ENCODE measurements around the gene DYNC2I2.

DYNC2I2 gene

DNA sequence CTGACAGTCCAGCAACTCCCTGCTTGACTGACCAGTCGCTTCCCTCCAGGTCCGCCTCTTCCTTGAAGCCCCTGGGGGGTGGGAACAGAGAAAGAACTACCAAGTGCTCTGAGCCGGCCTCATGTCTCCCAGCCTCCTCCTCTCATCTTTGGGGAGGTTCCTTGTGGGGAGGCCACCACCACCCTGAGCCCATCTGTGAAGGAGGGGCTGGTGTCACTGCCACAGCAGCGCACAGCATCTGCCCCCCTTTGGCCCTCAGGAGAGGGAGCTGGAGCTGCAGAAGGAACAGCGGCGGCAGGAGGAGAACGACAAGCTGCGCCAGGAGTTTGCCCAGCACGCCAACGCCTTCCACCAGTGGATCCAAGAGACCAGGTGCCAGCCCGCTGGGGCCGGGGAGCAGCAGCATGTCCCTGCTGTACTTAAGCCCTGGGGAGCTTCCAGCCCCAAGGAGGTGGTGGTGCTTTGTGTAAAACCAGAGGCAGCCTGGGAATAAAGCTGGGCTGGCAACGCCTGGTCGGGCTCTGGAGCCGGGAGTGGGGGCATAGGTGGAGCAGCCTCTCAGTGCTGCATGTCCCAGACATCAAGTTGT is 29.4 kb downstream of the DYNC2I2 start:
- TF ChIP-seq, protein P1, sequence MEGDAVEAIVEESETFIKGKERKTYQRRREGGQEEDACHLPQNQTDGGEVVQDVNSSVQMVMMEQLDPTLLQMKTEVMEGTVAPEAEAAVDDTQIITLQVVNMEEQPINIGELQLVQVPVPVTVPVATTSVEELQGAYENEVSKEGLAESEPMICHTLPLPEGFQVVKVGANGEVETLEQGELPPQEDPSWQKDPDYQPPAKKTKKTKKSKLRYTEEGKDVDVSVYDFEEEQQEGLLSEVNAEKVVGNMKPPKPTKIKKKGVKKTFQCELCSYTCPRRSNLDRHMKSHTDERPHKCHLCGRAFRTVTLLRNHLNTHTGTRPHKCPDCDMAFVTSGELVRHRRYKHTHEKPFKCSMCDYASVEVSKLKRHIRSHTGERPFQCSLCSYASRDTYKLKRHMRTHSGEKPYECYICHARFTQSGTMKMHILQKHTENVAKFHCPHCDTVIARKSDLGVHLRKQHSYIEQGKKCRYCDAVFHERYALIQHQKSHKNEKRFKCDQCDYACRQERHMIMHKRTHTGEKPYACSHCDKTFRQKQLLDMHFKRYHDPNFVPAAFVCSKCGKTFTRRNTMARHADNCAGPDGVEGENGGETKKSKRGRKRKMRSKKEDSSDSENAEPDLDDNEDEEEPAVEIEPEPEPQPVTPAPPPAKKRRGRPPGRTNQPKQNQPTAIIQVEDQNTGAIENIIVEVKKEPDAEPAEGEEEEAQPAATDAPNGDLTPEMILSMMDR (IDR thresholded peaks at IDR 0.05; ENCODE audit: low read length, missing control alignments): no peak
- DNase-seq (ENCODE audit: low read depth): no peak
- no peak overlapping the region for H3K4me3 ChIP-seq (replicated peaks; ENCODE audit: low read depth, low read length)

DNA sequence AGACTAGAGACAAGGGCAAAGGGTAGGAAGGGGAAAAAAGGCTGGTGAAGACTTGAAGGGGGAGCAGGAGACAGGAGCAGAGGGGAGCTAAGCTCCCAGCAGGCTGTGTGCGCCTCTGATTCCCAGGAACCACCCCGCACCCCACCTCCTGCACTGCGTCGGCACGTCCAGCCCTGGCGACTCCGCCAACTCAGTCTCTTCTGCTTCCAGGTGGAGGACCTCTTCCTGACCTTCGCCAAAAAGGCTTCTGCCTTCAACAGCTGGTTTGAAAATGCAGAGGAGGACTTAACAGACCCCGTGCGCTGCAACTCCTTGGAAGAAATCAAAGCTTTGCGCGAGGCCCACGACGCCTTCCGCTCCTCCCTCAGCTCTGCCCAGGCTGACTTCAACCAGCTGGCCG is 30.5 kb downstream of the DYNC2I2 start:
- DNase-seq (ENCODE audit: low read depth): no peak
- TF ChIP-seq, protein P1 (IDR thresholded peaks at IDR 0.05; ENCODE audit: low read length, missing control alignments): no peak
- H3K4me3 ChIP-seq (replicated peaks; ENCODE audit: low read depth, low read length): no peak overlapping the region

GRCh38 chr9:128625391-128626146 is 31.1 kb downstream of the DYNC2I2 start:
- H3K4me3 ChIP-seq (replicated peaks; ENCODE audit: low read depth, low read length): no peak overlapping the region
- TF ChIP-seq, protein P1 (IDR thresholded peaks at IDR 0.05; ENCODE audit: low read length, missing control alignments): no peak
- DNase-seq (ENCODE audit: low read depth): no peak

DNA sequence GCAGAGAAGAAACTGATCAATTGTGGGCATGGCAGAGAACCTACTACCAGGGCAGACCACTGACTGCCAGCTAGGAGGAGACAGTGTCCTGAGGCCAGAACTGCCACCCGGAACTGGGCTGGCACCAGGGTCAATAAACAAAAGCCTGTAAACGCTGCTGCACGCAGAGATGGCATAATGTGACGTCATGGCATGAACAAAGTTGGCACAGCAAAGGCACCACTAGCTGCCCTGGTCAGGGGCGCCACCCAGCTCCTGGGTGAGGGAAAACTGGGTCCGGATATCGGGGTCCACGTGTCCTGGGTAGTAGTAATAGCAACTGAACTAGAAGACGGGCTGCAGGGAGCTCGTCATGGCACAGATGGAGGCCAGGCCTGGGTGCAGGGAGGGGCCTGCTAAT is 32.1 kb downstream of the DYNC2I2 start:
- H3K4me3 ChIP-seq (replicated peaks; ENCODE audit: low read depth, low read length): no peak overlapping the region
- DNase-seq (ENCODE audit: low read depth): no peak
- TF ChIP-seq, protein P1 (IDR thresholded peaks at IDR 0.05; ENCODE audit: low read length, missing control alignments): no peak

GRCh38 chr9:128621730-128622455 is 34.8 kb downstream of the DYNC2I2 start:
- no peak for DNase-seq (ENCODE audit: low read depth)
- TF ChIP-seq, protein P1 (IDR thresholded peaks at IDR 0.05; ENCODE audit: low read length, missing control alignments): no peak
- no peak overlapping the region for H3K4me3 ChIP-seq (replicated peaks; ENCODE audit: low read depth, low read length)

- H3K4me3 ChIP-seq (replicated peaks; ENCODE audit: low read depth, low read length): no peak overlapping the region
- TF ChIP-seq, protein P1 (IDR thresholded peaks at IDR 0.05; ENCODE audit: low read length, missing control alignments): no peak
- DNase-seq (ENCODE audit: low read depth): no peak
Measured at GRCh38 chr9:128619779-128620178, 36.9 kb downstream of the DYNC2I2 start.

Measured in fibroblast of pulmonary artery (primary cell).